A549 (cell line): Measurements from ENCODE around the gene CSF2.

Experiments
- CTCF ChIP-seq: fragments of >200 bp; sonication (Bioruptor Twin); formaldehyde crosslinking; IDR thresholded peaks from 3 replicates; pipeline ENCODE4 v1.5.1; 2016
- EHF ChIP-seq: fragments of 250-450 bp; sonication (Bioruptor Pico); IDR thresholded peaks from 2 replicates; pipeline ENCODE4 v1.5.0; 2020; ENCODE audit warnings: mild to moderate bottlenecking
- HDAC2 ChIP-seq: fragments of 200-600 bp; sonication (generic); IDR thresholded peaks from 2 replicates; pipeline ENCODE4 v1.6.1; 2016
- KDM1A ChIP-seq: fragments of 200-600 bp; sonication (generic); IDR thresholded peaks from 2 replicates; pipeline ENCODE4 v1.6.1; 2016; ENCODE audit warnings: low read depth, mild to moderate bottlenecking
- POLR2A ChIP-seq: IDR thresholded peaks from 2 replicates; pipeline ENCODE4 v1.6.1; 2012; ENCODE audit warnings: mild to moderate bottlenecking, low read length
- REST ChIP-seq: fragments of 200-600 bp; sonication (generic); IDR thresholded peaks from 2 replicates; pipeline ENCODE4 v1.6.1; 2016; ENCODE audit warnings: antibody characterized with exemption, mild to moderate bottlenecking, moderate library complexity
- RNF2 ChIP-seq: fragments of 200-600 bp; sonication (generic); IDR thresholded peaks from 2 replicates; pipeline ENCODE4 v1.6.1; 2016; ENCODE audit warnings: low read depth, mild to moderate bottlenecking, antibody characterized with exemption, moderate library complexity, borderline replicate concordance
- USF2 ChIP-seq: fragments of 450-650 bp; IDR thresholded peaks from 2 replicates; pipeline ENCODE4 v1.6.1; 2014; ENCODE audit warnings: antibody characterized with exemption

- TF ChIP-seq USF2 (no peak), CTCF (no peak), REST (no peak), HDAC2 (no peak), KDM1A (no peak), EHF (CRISPR knock-in tag) (no peak), RNF2 (no peak), POLR2A (no peak)
Observed at GRCh38 chr5:132099905-132100304, 26.3 kb downstream of the CSF2 start.
